Naive thymus-derived CD4-positive, alpha-beta T cell (primary cell): Measurements from ENCODE around the gene KIAA1328. TPM values are rescaled to one million over a fixed set of nuclear protein-coding genes. Genes with fewer than 3 reads are reported as not detected.

Experiments
- ATAC-seq: fragments of 150-1000 bp; cut with Tn5 transposase; 2 replicates; pipeline ENCODE4 v1.10.0; 2021; ENCODE audit warnings: mild to moderate bottlenecking, moderate library complexity
- CTCF ChIA-PET: fragments of 350-600 bp; sonication (Branson Sonifier 250); formaldehyde crosslinking; loops from one replicate; lab custom pipeline; 2021; ENCODE audit warnings: antibody characterized with exemption; lab: Charles Lee
- POLR2A ChIA-PET: fragments of 350-600 bp; sonication (Branson Sonifier 250); formaldehyde crosslinking; loops from one replicate; lab custom pipeline; 2021; ENCODE audit warnings: antibody characterized with exemption, inconsistent platforms; lab: Charles Lee
- DNase-seq, 9 donors: peaks; one replicate each; pipeline versions ENCODE4 v3.0.0 to v3.0.0-alpha.2; 2020 to 2022; ENCODE audit warnings: mixed read lengths in 1 of 9
- H3K27ac ChIP-seq: one replicate; pipeline ENCODE4 v1.7.0; 2013; ENCODE audit warnings: mild to moderate bottlenecking, low read depth, low read length, moderate library complexity
- H3K27me3 ChIP-seq, 2 donors: one replicate each; pipeline ENCODE4 v1.7.0; 2013; ENCODE audit warnings: low read length in 2 of 2, mild to moderate bottlenecking in 2 of 2, moderate library complexity in 2 of 2; ENCODE audit not compliant: control insufficient read depth in 2 of 2, insufficient read depth in 2 of 2
- H3K36me3 ChIP-seq, 3 experiments: 1 replicate in 2 of 3; 2 replicates in 1 of 3; pipeline ENCODE4 v1.7.0; 2013; ENCODE audit warnings: low read length in 3 of 3, mild to moderate bottlenecking in 3 of 3, moderate library complexity in 1 of 3; ENCODE audit not compliant: insufficient read depth in 3 of 3, control insufficient read depth in 2 of 3
- H3K4me1 ChIP-seq, 2 donors: one replicate each; pipeline ENCODE4 v1.7.0; 2013; ENCODE audit warnings: low read length in 2 of 2, mild to moderate bottlenecking in 2 of 2, moderate library complexity in 1 of 2; ENCODE audit not compliant: control insufficient read depth in 2 of 2, insufficient read depth in 2 of 2
- H3K4me3 ChIP-seq: 2 replicates; pipeline ENCODE4 v1.7.0; 2013; ENCODE audit warnings: mild to moderate bottlenecking, low read length
- H3K9me3 ChIP-seq, 3 experiments: 1 replicate in 2 of 3; 2 replicates in 1 of 3; pipeline ENCODE4 v1.7.0; 2013; ENCODE audit warnings: low read length in 3 of 3; ENCODE audit not compliant: control insufficient read depth in 2 of 3
- H3K27ac Mint-ChIP-seq, 9 donors: one replicate each; pipeline ENCODE4 v1.8.0; 2020 to 2022; ENCODE audit warnings: mixed read lengths in 9 of 9, mild to moderate bottlenecking in 8 of 9, moderate library complexity in 5 of 9, inconsistent platforms in 2 of 9
- H3K27me3 Mint-ChIP-seq, 5 donors: one replicate each; pipeline ENCODE4 v1.8.0; 2021 to 2022; ENCODE audit warnings: mixed read lengths in 5 of 5, mild to moderate bottlenecking in 1 of 5
- H3K36me3 Mint-ChIP-seq, 5 donors: one replicate each; pipeline ENCODE4 v1.8.0; 2020 to 2022; ENCODE audit warnings: mixed read lengths in 5 of 5, mild to moderate bottlenecking in 3 of 5, inconsistent platforms in 1 of 5
- H3K4me1 Mint-ChIP-seq, 7 donors: one replicate each; pipeline ENCODE4 v1.8.0; 2020 to 2022; ENCODE audit warnings: mixed read lengths in 7 of 7, mild to moderate bottlenecking in 3 of 7, inconsistent platforms in 1 of 7
- H3K4me3 Mint-ChIP-seq, 10 donors: one replicate each; pipeline ENCODE4 v1.8.0; 2020 to 2022; ENCODE audit warnings: mild to moderate bottlenecking in 10 of 10, mixed read lengths in 10 of 10, moderate library complexity in 6 of 10, inconsistent platforms in 2 of 10
- H3K9me3 Mint-ChIP-seq, 11 donors: one replicate each; pipeline ENCODE4 v1.8.0; 2020 to 2022; ENCODE audit warnings: mixed read lengths in 11 of 11, mild to moderate bottlenecking in 4 of 11, inconsistent platforms in 1 of 11, moderate library complexity in 1 of 11
- intact Hi-C, 2 donors: fragments of 100-400 bp; cut with micrococcal nuclease; formaldehyde crosslinking; loops; one replicate each; pipeline ENCODE4 v1.15.1; 2023
- polyA plus RNA-seq, 2 donors: library from polyadenylated mRNA; unstranded; fragments of 300-500 nt; fragmentation: Illumina TruSeq; gene quantifications; one replicate each; pipeline ENCODE4 v1.2.3, GENCODE V29; 2021
- total RNA-seq, 6 experiments: library from RNA in 5 of 6; stranded (reverse) in 5 of 6; gene quantifications; 1 replicate in 5 of 6; 2 replicates in 1 of 6; pipeline ENCODE4 v1.2.3 and lab custom pipeline; 2021 to 2026

Gene KIAA1328
- total and polyA plus RNA-seq, 7 experiments from 2014 or later: 8.1 to 17.6 (median 13.2) TPM

DNA sequence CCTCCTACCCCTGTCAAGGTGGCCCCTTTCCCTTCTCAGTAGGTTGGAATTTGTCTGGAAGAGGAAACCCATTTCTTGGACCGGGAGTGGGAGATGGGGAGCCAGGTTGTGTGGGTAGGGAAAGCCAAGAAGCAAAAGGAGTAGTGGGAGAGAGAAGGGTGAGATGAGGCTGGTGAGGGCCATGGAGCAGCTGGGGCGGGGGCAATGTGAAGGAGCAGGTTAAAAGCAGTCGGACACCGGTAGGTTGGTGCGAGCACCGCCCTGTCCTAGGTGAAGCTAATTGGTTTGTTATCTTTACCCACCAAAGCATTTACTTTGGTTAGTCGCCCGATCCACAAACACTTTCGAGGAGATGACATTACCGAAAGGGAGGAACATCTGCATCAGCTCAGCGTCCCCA, 429.9 kb downstream of the KIAA1328 start:
- H3K4me3 Mint-ChIP-seq: no peak overlapping the region
- H3K9me3 Mint-ChIP-seq: peaks cover 0 to 6% (median 0%) of the 10 kb centered on the region in 11 donors
- H3K4me1 ChIP-seq: no peaks in the 10 kb centered on the region
- ChIA-PET POLR2A (no interaction called here), CTCF (no interaction called here)
- H3K27me3 ChIP-seq: no peaks in the 10 kb centered on the region
- DNase-seq (no peak), ATAC-seq (no peak)
- peaks cover 20 to 51% (median 33%) of the 10 kb centered on the region in 5 donors for H3K27me3 Mint-ChIP-seq
- peaks cover 0 to 10% (median 5%) of the 10 kb centered on the region in 7 donors for H3K4me1 Mint-ChIP-seq
- H3K36me3 Mint-ChIP-seq: peaks cover 0 to 5% (median 0%) of the 10 kb centered on the region in 5 donors
- no peak overlapping the region for H3K4me3 ChIP-seq
- H3K9me3 ChIP-seq: no peaks in the 10 kb centered on the region
- no peak overlapping the region for H3K27ac Mint-ChIP-seq
- intact Hi-C loops: no loop called here
- no peak overlapping the region for H3K27ac ChIP-seq
- no peaks in the 10 kb centered on the region for H3K36me3 ChIP-seq

DNA sequence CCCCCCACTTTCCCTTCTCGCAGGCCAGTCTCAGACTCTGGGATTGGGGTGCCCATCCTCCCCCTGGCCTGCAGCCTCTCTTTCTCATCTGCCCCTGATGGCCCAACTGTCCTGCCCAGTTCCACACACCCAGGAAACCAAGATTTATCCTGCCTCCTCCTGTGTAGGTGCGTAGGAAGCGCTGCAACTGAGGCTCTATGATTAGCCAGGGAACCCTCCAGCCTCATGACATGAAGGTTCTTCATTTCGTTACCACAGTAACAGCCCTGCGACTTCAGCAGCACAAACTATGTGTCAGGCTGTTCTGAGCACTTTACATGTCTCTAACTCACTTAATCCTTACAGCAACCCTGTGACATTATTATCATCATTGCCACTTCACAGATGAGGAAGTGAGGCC, 430.8 kb downstream of the KIAA1328 start:
- Mint-ChIP-seq H3K4me3 (no peak overlapping the region), H3K27ac (no peak overlapping the region), H3K9me3 (peaks cover 0 to 6% (median 0%) of the 10 kb centered on the region in 11 donors), H3K36me3 (peaks cover 0 to 3% (median 0%) of the 10 kb centered on the region in 5 donors), H3K27me3 (peaks cover 17 to 47% (median 30%) of the 10 kb centered on the region in 5 donors), H3K4me1 (peaks cover 0 to 7% (median 2%) of the 10 kb centered on the region in 7 donors)
- intact Hi-C loops: no loop called here
- ChIA-PET POLR2A (no interaction called here), CTCF (no interaction called here)
- no peaks in the 10 kb centered on the region for H3K36me3 ChIP-seq
- no peak overlapping the region for H3K27ac ChIP-seq
- H3K27me3 ChIP-seq: no peaks in the 10 kb centered on the region
- H3K9me3 ChIP-seq: no peaks in the 10 kb centered on the region
- ATAC-seq (no peak), DNase-seq (no peak)
- no peak overlapping the region for H3K4me3 ChIP-seq
- H3K4me1 ChIP-seq: no peaks in the 10 kb centered on the region

DNA sequence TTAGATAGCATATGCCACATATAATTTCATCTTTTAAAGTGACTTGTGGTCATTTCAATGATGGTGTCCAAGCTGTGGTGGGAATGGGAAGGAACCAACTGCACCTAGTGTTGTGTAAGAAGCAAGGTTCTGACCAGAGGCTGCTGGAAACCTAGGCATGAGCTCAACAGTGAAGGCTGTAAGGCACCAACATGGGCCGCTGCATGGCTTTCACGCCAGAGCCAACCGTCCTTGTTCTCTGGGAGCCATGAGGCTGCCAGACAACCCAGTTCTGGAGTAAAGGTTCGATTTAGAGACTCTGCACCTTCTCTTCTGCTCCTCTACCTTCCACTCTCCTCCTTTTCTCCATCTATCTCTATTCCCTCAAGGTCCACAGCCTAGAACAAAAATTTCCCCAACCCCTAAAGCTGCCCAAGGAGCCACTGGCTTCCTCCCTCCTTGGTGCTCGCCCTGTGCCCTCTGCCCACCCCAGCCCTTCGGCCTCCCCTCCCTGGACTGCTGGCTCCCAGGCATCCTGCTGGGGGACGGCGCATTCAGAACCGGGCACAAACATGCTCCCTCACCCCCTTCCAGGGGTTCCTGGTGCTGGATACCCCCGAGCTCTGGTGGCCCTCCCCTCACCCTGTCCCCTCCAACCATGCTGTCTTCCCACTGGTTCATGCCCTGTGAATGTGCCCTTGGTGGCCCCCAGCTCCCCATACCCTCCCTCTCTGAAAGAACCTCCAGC, 431.6 kb downstream of the KIAA1328 start:
- Mint-ChIP-seq H3K27me3 (peaks cover 9 to 39% (median 22%) of the 10 kb centered on the region in 5 donors), H3K4me1 (no peaks in the 10 kb centered on the region), H3K27ac (peak overlapping the region in 1 of 9 donors; percentile 62), H3K36me3 (no peaks in the 10 kb centered on the region), H3K9me3 (peaks cover 0 to 7% (median 0%) of the 10 kb centered on the region in 11 donors), H3K4me3 (no peak overlapping the region)
- intact Hi-C loops: no loop called here
- Histone ChIP-seq H3K27me3 (no peaks in the 10 kb centered on the region), H3K4me3 (no peak overlapping the region), H3K9me3 (no peaks in the 10 kb centered on the region), H3K4me1 (no peaks in the 10 kb centered on the region), H3K36me3 (no peaks in the 10 kb centered on the region), H3K27ac (no peak overlapping the region)
- ChIA-PET POLR2A (no interaction called here), CTCF (no interaction called here)
- no peak for ATAC-seq
- no peak for DNase-seq

GRCh38 chr18:37261246-37261840, 432.4 kb downstream of the KIAA1328 start:
- no peaks in the 10 kb centered on the region for H3K9me3 ChIP-seq
- Mint-ChIP-seq H3K9me3 (peaks cover 0 to 7% (median 0%) of the 10 kb centered on the region in 11 donors), H3K27me3 (peaks cover 3 to 31% (median 15%) of the 10 kb centered on the region in 5 donors), H3K4me1 (peaks cover 0 to 1% (median 0%) of the 10 kb centered on the region in 7 donors), H3K36me3 (no peaks in the 10 kb centered on the region), H3K4me3 (no peak overlapping the region), H3K27ac (no peak overlapping the region)
- no peaks in the 10 kb centered on the region for H3K4me1 ChIP-seq
- H3K27ac ChIP-seq: no peak overlapping the region
- POLR2A ChIA-PET: no interaction called here
- no peaks in the 10 kb centered on the region for H3K36me3 ChIP-seq
- H3K4me3 ChIP-seq: no peak overlapping the region
- intact Hi-C loops: no loop called here
- CTCF ChIA-PET: no interaction called here
- ATAC-seq: no peak
- no peak for DNase-seq
- no peaks in the 10 kb centered on the region for H3K27me3 ChIP-seq

DNA sequence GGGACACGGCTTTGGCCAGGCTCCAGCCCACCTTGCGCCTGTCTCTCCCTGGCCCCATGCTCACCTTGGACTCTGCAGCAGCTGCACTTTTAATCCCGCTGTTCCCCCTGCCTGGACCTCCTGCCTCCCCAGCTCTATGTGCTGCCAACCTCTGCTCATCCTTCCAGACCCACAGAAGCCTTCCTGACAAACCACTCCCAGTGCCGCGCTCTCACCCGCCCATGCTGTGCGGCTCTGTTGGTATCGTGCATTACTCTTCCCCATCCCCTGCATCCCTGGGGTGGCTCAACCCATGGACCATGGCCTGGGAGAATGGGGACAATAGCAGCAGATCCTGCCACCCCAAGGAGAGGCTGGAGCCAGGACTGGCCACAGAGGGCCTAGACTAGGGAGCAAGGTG, 433.1 kb downstream of the KIAA1328 start:
- ChIA-PET POLR2A (no interaction called here), CTCF (no interaction called here)

GRCh38 chr18:37264956-37265355, 436.0 kb downstream of the KIAA1328 start:
- Mint-ChIP-seq H3K36me3 (no peaks in the 10 kb centered on the region), H3K27me3 (peaks cover 0 to 23% (median 4%) of the 10 kb centered on the region in 5 donors), H3K9me3 (peaks cover 0 to 4% (median 0%) of the 10 kb centered on the region in 11 donors), H3K27ac (peak overlapping the region in 1 of 9 donors; percentile 59), H3K4me3 (no peak overlapping the region), H3K4me1 (peaks cover 0 to 3% (median 0%) of the 10 kb centered on the region in 7 donors)
- ChIA-PET POLR2A (no interaction called here), CTCF (no interaction called here)
- no peak for DNase-seq
- Histone ChIP-seq H3K36me3 (no peaks in the 10 kb centered on the region), H3K4me3 (no peak overlapping the region), H3K9me3 (no peaks in the 10 kb centered on the region), H3K27me3 (no peaks in the 10 kb centered on the region), H3K4me1 (no peaks in the 10 kb centered on the region), H3K27ac (no peak overlapping the region)
- intact Hi-C loops: no loop called here
- peak; percentile 8 for ATAC-seq

More for the DNA sequence above, 433.1 kb downstream of the KIAA1328 start:
- peaks cover 0 to 7% (median 0%) of the 10 kb centered on the region in 11 donors for H3K9me3 Mint-ChIP-seq
- no peak for ATAC-seq
- H3K4me3 Mint-ChIP-seq: no peak overlapping the region
- peaks cover 0 to 3% (median 0%) of the 10 kb centered on the region in 7 donors for H3K4me1 Mint-ChIP-seq
- no peaks in the 10 kb centered on the region for H3K9me3 ChIP-seq
- H3K4me3 ChIP-seq: no peak overlapping the region
- H3K27ac Mint-ChIP-seq: no peak overlapping the region
- no peaks in the 10 kb centered on the region for H3K4me1 ChIP-seq
- intact Hi-C loops: no loop called here
- no peak overlapping the region for H3K27ac ChIP-seq
- H3K36me3 Mint-ChIP-seq: no peaks in the 10 kb centered on the region
- H3K27me3 ChIP-seq: no peaks in the 10 kb centered on the region
- H3K36me3 ChIP-seq: no peaks in the 10 kb centered on the region
- no peak for DNase-seq
- H3K27me3 Mint-ChIP-seq: peaks cover 3 to 32% (median 15%) of the 10 kb centered on the region in 5 donors
